OCI-LY3 (cell line): ENCODE data around the gene NUDT19.

Source experiments
- H2AFZ ChIP-seq: fragments of 200-600, 300-600 bp; shearing (Covaris generic); 2 replicates; pipeline ENCODE4 v1.6.0; 2014; ENCODE audit warnings: antibody characterized with exemption, low read depth, low read length
- H3K27ac ChIP-seq: fragments of 200-600, 300-600 bp; sonication (generic); 2 replicates; pipeline ENCODE4 v1.5.1; 2014; ENCODE audit warnings: mild to moderate bottlenecking, low read length, moderate library complexity, mixed read lengths
- H3K27me3 ChIP-seq: fragments of 200-600, 300-600 bp; sonication (generic); 2 replicates; pipeline ENCODE4 v1.6.1; 2014; ENCODE audit warnings: low read depth, low read length, mixed read lengths
- H3K36me3 ChIP-seq: fragments of 200-600, 300-600 bp; sonication (generic); replicated peaks from 2 replicates; pipeline ENCODE3; 2014; ENCODE audit warnings: low read depth, low read length, mixed read lengths
- H3K4me1 ChIP-seq: fragments of 300-600, 200-600 bp; sonication (generic); 2 replicates; pipeline ENCODE4 v1.6.1; 2014; ENCODE audit warnings: low read length, mixed read lengths
- H3K4me2 ChIP-seq: fragments of 200-600, 300-600 bp; sonication (generic); 2 replicates; pipeline ENCODE4 v1.6.1; 2014; ENCODE audit warnings: low read length, mixed read lengths
- H3K4me3 ChIP-seq: fragments of 300-600, 200-600 bp; sonication (generic); 2 replicates; pipeline ENCODE4 v1.5.1; 2014; ENCODE audit warnings: antibody characterized with exemption, mild to moderate bottlenecking, low read length, moderate library complexity
- H3K79me2 ChIP-seq: fragments of 300-600, 200-600 bp; shearing (Covaris generic); 2 replicates; pipeline ENCODE4 v1.6.1; 2014; ENCODE audit warnings: mild to moderate bottlenecking, low read length, mixed read lengths
- H3K9ac ChIP-seq: fragments of 300-600, 200-600 bp; shearing (Covaris generic); 2 replicates; pipeline ENCODE4 v1.6.0; 2014; ENCODE audit warnings: mild to moderate bottlenecking, low read length, moderate library complexity
- H3K9me3 ChIP-seq: fragments of 200-600, 300-600 bp; shearing (Covaris generic); 2 replicates; pipeline ENCODE4 v1.6.1; 2014; ENCODE audit warnings: low read length, mixed read lengths; ENCODE audit not compliant: insufficient read depth
- H4K20me1 ChIP-seq: fragments of 200-600, 300-600 bp; sonication (generic); 2 replicates; pipeline ENCODE4 v1.6.1; 2016; ENCODE audit warnings: low read length, mixed read lengths; ENCODE audit not compliant: insufficient read depth
- CTCF ChIP-seq: fragments of 200-600, 300-600 bp; sonication (generic); IDR thresholded peaks from 2 replicates; pipeline ENCODE4 v1.5.1; 2014; ENCODE audit warnings: antibody characterized with exemption, low read length, low read depth
- EZH2phosphoT487 ChIP-seq: fragments of 200-600 bp; shearing (Covaris generic); IDR thresholded peaks from 2 replicates; pipeline ENCODE4 v1.6.1; 2018; ENCODE audit warnings: antibody characterized with exemption, mixed run types, low read depth

NUDT19 gene

DNA sequence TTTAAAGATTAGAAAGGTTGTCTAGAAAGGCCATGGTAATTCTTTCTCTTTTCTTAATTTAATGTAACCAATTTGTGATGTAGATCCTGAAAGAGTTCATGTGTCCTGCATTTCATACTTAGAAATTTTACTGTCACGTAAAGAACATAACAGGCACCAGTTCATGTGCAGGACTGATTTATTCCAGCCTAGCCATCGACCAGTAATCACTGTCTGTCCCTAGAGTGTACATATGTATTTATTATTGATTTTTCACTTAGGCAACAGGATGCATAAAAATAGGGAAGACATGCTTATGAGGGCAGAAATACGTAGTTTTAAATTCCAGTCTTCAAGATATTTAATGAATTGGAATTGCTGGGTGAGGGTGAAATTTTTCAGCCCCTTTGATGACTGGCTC lies 65.6 kb downstream of the NUDT19 start:
- TF ChIP-seq EZH2phosphoT487 (no peak), CTCF (no peak)
- Histone ChIP-seq H3K9me3 (peaks cover 3% of the 10 kb centered on the region; the same call in 1 of the 2 replicates), H3K9ac (no peak overlapping the region), H3K27me3 (0 out of 2 replicates have a peak, but pooled peaks cover 3% of the 10 kb centered on the region), H3K27ac (no peak overlapping the region), H3K36me3 (no peaks in the 10 kb centered on the region), H4K20me1 (no peaks in the 10 kb centered on the region), H3K4me1 (no peaks in the 10 kb centered on the region), H3K4me3 (no peak overlapping the region), H2AFZ (no peak overlapping the region), H3K4me2 (no peak overlapping the region), H3K79me2 (no peaks in the 10 kb centered on the region)
